Umbilical cord (tissue), 2 donors: ENCODE measurements around the gene AHCYL2. TPM values are rescaled to one million over a fixed set of nuclear protein-coding genes. Genes with fewer than 3 reads are reported as not detected.
"Not testable (repeated sequence)": the region's sequence is repeated elsewhere in the genome, so short reads cannot be mapped to it uniquely, and the experiment has no call there.

Experiments used
- DNase-seq: peaks from one replicate; pipeline ENCODE4 v3.0.0-alpha.2; 2015; ENCODE audit warnings: low spot score
- total RNA-seq: library from RNA; depleted of rRNA; stranded (reverse); fragments of >200 nt; gene quantifications from one replicate; pipeline ENCODE4 v1.2.3, GENCODE V29; 2014; ENCODE audit warnings: low replicate concordance; ENCODE audit not compliant: insufficient read depth

Gene AHCYL2
- total RNA-seq, 1 donor from 2014 or later: 6.7 TPM

GRCh38 chr7:129285111-129285510 lies 60.3 kb downstream of the AHCYL2 start:
- DNase-seq: peak; percentile 51

- no peak for DNase-seq
Measured at GRCh38 chr7:129292861-129293260, 68.0 kb downstream of the AHCYL2 start.

GRCh38 chr7:129295015-129295423 lies 70.2 kb downstream of the AHCYL2 start:
- DNase-seq: peak; percentile 97

GRCh38 chr7:129298268-129298893 lies 73.6 kb downstream of the AHCYL2 start:
- peak; percentile 53 for DNase-seq

- DNase-seq: no peak
Measured at GRCh38 chr7:129299889-129300288, 75.1 kb downstream of the AHCYL2 start.

GRCh38 chr7:129300299-129300698 lies 75.5 kb downstream of the AHCYL2 start:
- not testable (repeated sequence) for DNase-seq

- no peak for DNase-seq
Measured at GRCh38 chr7:129307592-129307991, 82.8 kb downstream of the AHCYL2 start.

GRCh38 chr7:129308047-129308446 lies 83.2 kb downstream of the AHCYL2 start:
- no peak for DNase-seq

- no peak for DNase-seq
Measured at GRCh38 chr7:129311429-129311828, 86.6 kb downstream of the AHCYL2 start.

GRCh38 chr7:129313282-129313681 lies 88.5 kb downstream of the AHCYL2 start:
- no peak for DNase-seq

GRCh38 chr7:129315960-129316359 lies 91.1 kb downstream of the AHCYL2 start:
- DNase-seq: no peak

- DNase-seq: no peak
Measured at GRCh38 chr7:129317450-129317849, 92.6 kb downstream of the AHCYL2 start.

- DNase-seq: no peak
Measured at GRCh38 chr7:129327076-129327475, 102.2 kb downstream of the AHCYL2 start.

GRCh38 chr7:129332254-129333035 lies 107.6 kb downstream of the AHCYL2 start:
- DNase-seq: no peak

- no peak for DNase-seq
Measured at GRCh38 chr7:129334473-129334872, 109.6 kb downstream of the AHCYL2 start.

- no peak for DNase-seq
Measured at GRCh38 chr7:129338450-129338849, 113.6 kb downstream of the AHCYL2 start.

- DNase-seq: no peak
Measured at GRCh38 chr7:129341212-129341611, 116.4 kb downstream of the AHCYL2 start.

GRCh38 chr7:129341816-129342806 lies 117.3 kb downstream of the AHCYL2 start:
- DNase-seq: no peak

GRCh38 chr7:129343099-129343700 lies 118.4 kb downstream of the AHCYL2 start:
- DNase-seq: peak; percentile 50

- DNase-seq: no peak
Measured at GRCh38 chr7:129347330-129347729, 122.5 kb downstream of the AHCYL2 start.

- no peak for DNase-seq
Measured at GRCh38 chr7:129348023-129348740, 123.4 kb downstream of the AHCYL2 start.
